GM21717 (cell line): ENCODE results near the gene ADAMTS18.

Experiments used
- ATAC-seq: cut with Tn5 transposase; IDR thresholded peaks from one replicate; pipeline ENCODE4 v1.9.1; 2021; ENCODE audit warnings: mild to moderate bottlenecking, moderate library complexity; ENCODE audit not compliant: unreplicated experiment

The ADAMTS18 gene

DNA sequence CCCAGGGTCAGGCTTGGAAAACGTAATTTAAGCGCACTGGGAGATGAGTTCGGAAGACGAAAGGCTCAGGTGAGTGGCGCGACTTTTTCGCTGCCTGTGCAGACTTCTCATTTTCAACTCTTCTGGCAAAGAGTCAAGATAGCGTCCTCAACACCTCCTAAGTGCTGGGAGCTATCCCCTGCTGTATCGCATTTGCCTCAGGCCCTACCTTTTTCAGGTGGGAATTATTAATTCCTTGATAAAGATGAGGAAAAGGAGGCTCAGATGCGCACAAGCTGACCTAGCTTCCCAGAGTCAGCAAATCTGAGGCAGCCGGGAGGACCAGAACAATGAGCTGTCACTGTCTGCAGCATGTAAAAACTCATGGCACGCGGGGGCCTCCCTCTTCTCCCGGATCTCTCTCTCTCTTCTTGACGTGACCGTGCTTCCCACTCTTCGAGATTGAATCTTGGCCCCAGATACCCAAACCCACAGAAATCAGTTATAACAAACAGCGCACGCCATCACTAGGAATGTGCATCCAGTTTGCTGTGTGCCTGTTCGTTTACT is 512 bp upstream of the ADAMTS18 start:
- ATAC-seq: no peak

- ATAC-seq: no peak
Measured at GRCh38 chr16:77434022-77434529, 758 bp downstream of the ADAMTS18 start.

GRCh38 chr16:77433146-77433545 is 1.7 kb downstream of the ADAMTS18 start:
- ATAC-seq: no peak

DNA sequence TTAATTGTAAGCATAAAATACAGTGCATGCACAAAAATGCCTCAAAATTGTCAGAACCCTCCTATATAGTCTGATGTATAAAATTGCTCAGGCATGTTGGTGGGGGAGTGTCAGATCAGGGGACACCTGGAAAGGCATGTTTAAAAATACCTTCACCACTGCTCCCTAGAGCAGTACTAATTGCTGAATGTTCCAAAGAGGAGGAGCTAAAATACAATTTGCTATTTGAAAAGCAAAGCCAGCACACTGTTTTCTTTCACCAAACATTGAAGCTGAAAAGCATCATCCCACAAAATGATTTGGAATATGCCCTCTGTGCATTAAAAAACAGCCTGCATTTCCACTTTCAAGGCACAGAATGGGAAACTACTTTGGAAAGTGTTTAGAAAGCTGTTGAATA is 2.6 kb downstream of the ADAMTS18 start:
- ATAC-seq: no peak

DNA sequence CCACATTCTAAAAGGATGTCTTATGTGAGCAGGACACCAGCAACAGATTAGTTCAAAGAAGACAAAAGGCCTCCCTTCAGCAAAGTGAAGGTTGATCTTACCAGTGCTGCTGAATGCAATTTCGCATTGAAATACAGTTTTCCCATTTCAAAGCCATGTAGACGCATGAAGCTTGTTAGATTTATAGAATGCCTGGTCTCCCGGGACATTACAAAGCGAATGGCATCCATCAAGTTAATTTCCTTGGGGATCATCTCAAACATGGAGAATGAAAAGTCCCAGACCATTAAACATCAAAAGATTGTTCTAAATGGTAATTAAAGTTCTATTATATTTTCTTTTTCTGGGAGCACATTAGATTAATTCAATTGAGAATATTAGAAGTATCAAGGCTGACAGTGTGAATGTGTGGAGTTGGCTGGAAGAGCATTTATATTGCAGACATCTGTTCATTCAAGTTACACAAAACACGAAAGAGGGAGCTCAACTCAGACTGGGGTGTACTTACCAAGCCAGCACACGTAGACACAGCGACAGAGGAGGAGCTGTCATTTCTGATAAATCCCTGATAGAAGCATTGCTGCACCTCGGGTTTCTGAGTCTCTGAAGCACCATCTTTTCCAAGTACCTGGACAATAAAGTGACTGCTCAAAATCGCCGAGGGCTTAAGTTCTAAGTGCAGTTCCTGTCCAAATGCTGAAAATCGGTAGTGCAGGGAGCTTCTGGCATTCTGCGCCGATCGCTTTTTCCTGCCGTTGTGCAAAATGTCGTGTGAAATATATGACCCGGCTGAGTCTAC is 3.8 kb downstream of the ADAMTS18 start:
- ATAC-seq: no peak

GRCh38 chr16:77430360-77430759 is 4.5 kb downstream of the ADAMTS18 start:
- no peak for ATAC-seq

DNA sequence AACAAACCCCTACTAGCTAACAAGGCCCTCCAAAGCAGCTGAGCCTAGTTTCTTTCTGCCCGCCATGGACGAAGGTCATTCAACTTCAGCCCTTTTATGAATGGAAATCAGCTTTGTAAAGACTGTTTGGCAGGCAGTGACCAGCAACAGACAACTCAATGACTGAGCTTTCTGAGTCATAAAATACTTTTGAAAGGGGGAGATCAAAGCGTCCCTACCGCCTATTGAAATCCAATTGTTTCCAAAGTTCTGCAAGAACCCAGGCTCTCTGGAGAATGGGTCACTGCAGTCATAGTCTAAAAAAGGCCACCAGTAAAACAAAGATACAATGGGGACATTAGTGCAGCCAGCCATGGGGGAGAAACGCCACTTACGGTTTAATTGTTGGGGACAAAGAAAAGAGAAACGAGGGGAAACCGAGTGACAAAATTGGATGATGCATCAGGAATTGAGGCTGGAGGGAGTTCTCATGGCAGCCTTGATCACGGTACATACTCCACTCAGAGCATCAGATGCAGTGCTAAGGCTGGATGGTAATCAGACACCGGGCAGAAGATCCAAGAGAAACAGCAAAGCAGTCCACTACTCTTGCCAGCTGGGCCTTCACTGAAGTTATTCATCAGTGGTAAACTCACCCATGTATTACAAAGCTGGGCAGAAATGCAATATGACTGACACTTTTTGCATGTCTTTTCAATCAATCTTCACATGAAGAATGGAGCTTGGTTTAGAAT is 9.8 kb downstream of the ADAMTS18 start:
- no peak for ATAC-seq

DNA sequence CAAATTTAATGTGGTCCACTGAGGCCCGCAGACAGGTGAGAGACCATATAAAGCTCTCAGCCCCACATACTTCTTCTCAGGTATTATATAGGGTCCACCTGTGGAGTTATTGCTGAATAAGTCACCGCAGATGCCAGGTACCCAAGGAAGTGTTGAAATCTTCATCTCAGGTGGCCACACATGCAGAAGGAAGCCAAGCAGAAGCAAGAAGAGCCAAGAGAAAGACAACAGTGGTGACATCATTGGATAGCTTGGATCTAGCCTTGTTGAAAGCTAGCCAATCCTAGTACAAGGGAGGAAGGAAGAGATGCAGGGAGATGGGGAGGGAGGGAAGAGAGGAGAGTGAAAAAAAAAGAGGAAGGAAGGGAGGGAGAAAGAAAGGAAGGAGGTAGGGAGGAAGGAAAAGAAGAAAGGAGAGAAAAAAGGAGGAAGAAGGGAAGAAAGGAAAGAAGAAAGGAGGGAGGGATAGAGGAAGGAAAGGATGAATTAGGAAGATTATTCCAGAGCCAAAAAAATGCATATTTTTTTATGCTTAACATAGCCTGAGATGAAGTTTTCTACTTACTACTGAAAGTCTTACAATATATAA is 12.5 kb downstream of the ADAMTS18 start:
- ATAC-seq: no peak

- ATAC-seq: no peak
Measured at GRCh38 chr16:77416939-77417480, 17.8 kb downstream of the ADAMTS18 start.

DNA sequence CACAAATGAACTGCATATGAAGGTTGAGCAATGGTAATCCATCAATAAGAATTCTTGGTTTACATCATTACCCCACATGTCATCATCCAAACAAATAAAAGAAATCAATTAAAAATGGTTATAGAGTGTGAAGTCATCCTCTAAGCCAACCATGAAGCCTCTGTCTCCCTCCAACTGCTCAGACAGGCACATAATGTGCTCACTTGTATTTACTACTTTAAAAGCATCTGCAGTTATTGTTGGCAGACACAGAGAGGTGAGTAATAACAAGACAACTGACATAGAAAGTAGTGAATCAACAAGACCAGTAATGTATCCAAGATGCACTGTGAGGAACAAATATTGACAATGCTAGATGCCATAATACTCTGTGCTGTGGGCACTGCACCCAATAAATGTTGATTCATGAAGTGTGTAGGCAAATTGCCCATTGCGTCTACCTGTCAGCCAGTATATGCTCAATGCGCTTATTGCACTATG is 20.0 kb downstream of the ADAMTS18 start:
- ATAC-seq: no peak

- no peak for ATAC-seq
Measured at GRCh38 chr16:77410449-77410848, 24.4 kb downstream of the ADAMTS18 start.

GRCh38 chr16:77409311-77409710 is 25.5 kb downstream of the ADAMTS18 start:
- ATAC-seq: no peak

DNA sequence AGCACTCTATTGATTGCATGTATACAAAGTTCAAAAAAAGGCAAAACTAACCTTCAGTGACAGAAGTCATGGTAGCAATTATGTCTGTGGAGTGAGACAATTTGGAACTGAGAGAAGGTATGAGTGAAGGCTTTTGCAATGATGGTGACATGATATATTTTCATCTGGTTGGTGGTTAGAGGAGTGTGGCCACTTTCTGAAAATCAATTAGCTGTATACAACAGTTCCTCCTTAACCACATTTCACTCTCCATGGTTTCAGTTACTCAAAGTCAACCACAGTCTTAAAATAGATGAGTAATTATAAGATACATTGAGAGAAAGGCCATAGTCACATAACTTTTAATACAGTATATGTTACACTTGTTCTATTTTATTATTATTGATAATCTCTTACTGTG is 26.2 kb downstream of the ADAMTS18 start:
- no peak for ATAC-seq

DNA sequence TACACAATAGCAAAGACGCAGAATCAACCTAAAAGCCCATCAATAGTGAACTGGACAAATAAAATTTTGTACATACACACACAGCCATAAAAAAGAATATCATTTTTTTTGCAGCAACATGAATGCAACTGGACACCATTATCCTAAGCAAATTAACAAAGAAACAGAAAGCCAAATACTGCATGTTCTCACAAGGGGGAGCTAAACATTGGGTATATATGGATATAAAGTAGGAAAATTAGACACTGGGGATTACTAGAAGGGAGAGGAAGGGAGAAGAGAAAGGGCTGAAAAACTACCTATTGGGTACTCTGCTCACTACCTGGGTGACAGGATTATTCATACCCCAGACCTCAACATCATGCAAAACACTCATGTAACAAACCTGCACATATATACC is 28.2 kb downstream of the ADAMTS18 start:
- no peak for ATAC-seq

GRCh38 chr16:77404775-77405174 is 30.1 kb downstream of the ADAMTS18 start:
- ATAC-seq: no peak

DNA sequence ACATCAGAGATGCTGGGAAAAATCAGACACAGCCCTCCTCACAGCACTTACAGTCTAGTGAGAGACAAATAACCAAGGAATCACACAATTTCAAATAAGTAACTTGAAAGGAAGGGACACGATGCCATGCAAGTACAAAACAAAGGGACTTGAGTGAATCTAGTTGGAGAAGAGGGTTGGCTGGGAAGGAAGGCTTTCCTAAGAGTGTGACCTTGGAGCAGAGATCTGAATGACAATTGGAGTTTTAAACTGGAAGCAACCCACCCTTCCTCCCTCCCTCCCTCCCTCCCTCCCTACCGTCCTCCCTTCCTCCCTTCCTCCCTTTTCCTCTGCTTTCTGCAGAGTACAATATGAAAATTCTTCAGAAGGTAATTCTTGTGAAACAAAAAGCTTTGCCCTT is 31.1 kb downstream of the ADAMTS18 start:
- ATAC-seq: no peak

DNA sequence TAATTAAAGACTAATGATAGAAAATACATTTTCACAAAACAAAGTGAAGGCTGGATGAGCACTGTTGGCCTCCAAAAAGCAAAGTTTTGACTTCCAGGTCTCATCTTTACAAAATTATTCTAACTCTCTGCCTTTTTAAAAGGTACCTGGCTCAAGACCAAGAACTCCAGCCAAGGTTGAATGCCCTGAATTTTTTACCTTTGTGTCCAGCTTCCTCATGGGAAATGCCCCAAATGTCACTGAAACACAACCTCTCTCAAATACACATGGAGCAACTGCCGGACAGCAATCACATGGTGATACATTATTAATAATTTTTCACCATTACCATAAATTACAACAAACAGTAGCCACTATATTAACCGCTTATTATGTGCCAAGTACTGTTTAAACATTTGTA is 32.2 kb downstream of the ADAMTS18 start:
- no peak for ATAC-seq

- no peak for ATAC-seq
Measured at GRCh38 chr16:77402118-77402517, 32.7 kb downstream of the ADAMTS18 start.

DNA sequence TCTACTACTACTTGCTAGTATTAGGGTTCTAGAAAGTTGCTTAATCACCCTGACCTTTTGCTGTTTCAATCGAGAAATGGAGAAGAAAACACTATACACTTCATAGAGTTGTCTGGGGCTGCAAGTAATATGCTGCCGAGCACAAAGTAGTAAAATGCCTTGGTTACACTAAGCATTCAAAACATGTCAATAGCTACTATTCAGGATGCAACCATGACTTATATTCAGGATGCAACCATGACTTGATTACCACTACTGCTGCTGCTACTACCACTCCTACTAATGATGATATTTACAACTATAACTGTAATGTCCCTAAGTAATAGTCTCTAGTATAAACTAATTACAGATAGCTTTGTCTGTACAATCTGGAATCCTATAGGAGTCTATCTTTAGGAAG is 35.3 kb downstream of the ADAMTS18 start:
- ATAC-seq: no peak

GRCh38 chr16:77399066-77399465 is 35.8 kb downstream of the ADAMTS18 start:
- no peak for ATAC-seq

- ATAC-seq: no peak
Measured at GRCh38 chr16:77398495-77398894, 36.3 kb downstream of the ADAMTS18 start.
